ENCODE data around the gene ZNF407.

Gene ZNF407

GRCh38 chr18:74791501-74792194, 194.0 kb downstream of the ZNF407 start:
- no peak for DNase-seq (ENCODE audit: low read depth, low spot score)

GRCh38 chr18:74793746-74794145, 196.1 kb downstream of the ZNF407 start:
- DNase-seq (ENCODE audit: low read depth, low spot score): no peak

GRCh38 chr18:74795751-74796150, 198.1 kb downstream of the ZNF407 start:
- DNase-seq (ENCODE audit: low read depth, low spot score): no peak

- no peak for DNase-seq (ENCODE audit: low read depth, low spot score)
Measured at GRCh38 chr18:74796211-74796610, 198.5 kb downstream of the ZNF407 start.

- DNase-seq (ENCODE audit: low read depth, low spot score): no peak
Measured at GRCh38 chr18:74796841-74797576, 199.3 kb downstream of the ZNF407 start.

GRCh38 chr18:74797577-74798151, 200.0 kb downstream of the ZNF407 start:
- no peak for DNase-seq (ENCODE audit: low read depth, low spot score)

- DNase-seq (ENCODE audit: low read depth, low spot score): no peak
Measured at GRCh38 chr18:74799542-74799941, 201.9 kb downstream of the ZNF407 start.

GRCh38 chr18:74800098-74800497, 202.4 kb downstream of the ZNF407 start:
- DNase-seq (ENCODE audit: low read depth, low spot score): no peak

- no peak for DNase-seq (ENCODE audit: low read depth, low spot score)
Measured at GRCh38 chr18:74803117-74803516, 205.4 kb downstream of the ZNF407 start.

GRCh38 chr18:74803769-74804168, 206.1 kb downstream of the ZNF407 start:
- no peak for DNase-seq (ENCODE audit: low read depth, low spot score)

GRCh38 chr18:74804677-74805076, 207.0 kb downstream of the ZNF407 start:
- DNase-seq (ENCODE audit: low read depth, low spot score): no peak

GRCh38 chr18:74806073-74806472, 208.4 kb downstream of the ZNF407 start:
- DNase-seq (ENCODE audit: low read depth, low spot score): no peak

GRCh38 chr18:74806700-74807416, 209.2 kb downstream of the ZNF407 start:
- no peak for DNase-seq (ENCODE audit: low read depth, low spot score)

- DNase-seq (ENCODE audit: low read depth, low spot score): no peak
Measured at GRCh38 chr18:74817576-74817975, 219.9 kb downstream of the ZNF407 start.

GRCh38 chr18:74818516-74819175, 221.0 kb downstream of the ZNF407 start:
- no peak for DNase-seq (ENCODE audit: low read depth, low spot score)

- no peak for DNase-seq (ENCODE audit: low read depth, low spot score)
Measured at GRCh38 chr18:74819433-74820059, 221.9 kb downstream of the ZNF407 start.

- DNase-seq (ENCODE audit: low read depth, low spot score): no peak
Measured at GRCh38 chr18:74820160-74820780, 222.6 kb downstream of the ZNF407 start.

GRCh38 chr18:74825460-74825859, 227.8 kb downstream of the ZNF407 start:
- DNase-seq (ENCODE audit: low read depth, low spot score): no peak

GRCh38 chr18:74826572-74826971, 228.9 kb downstream of the ZNF407 start:
- no peak for DNase-seq (ENCODE audit: low read depth, low spot score)

- no peak for DNase-seq (ENCODE audit: low read depth, low spot score)
Measured at GRCh38 chr18:74828200-74828599, 230.5 kb downstream of the ZNF407 start.

All from smooth muscle cell of the brain vasculature (primary cell).